Lower leg skin (tissue), 4 donors: ENCODE results near the gene LRRC47. TPM values are rescaled to one million over a fixed set of nuclear protein-coding genes. Genes with fewer than 3 reads are reported as not detected.

Source experiments
- DNase-seq, 2 donors: peaks; one replicate each; pipeline ENCODE4 v3.0.0-alpha.2; 2019; ENCODE audit warnings: low spot score in 2 of 2
- H3K4me3 ChIP-seq: fragments of 200-600 bp; sonication (generic); 2 replicates; pipeline ENCODE4 v1.5.1; 2017; ENCODE audit warnings: mild to moderate bottlenecking, low read depth; ENCODE audit not compliant: poor library complexity, severe bottlenecking
- CTCF ChIP-seq, 3 donors: fragments of 450-650 bp; IDR thresholded peaks; one replicate each; pipeline ENCODE4 v1.5.1; 2016; ENCODE audit warnings: antibody characterized with exemption in 3 of 3, mild to moderate bottlenecking in 3 of 3, moderate library complexity in 2 of 3
- POLR2A ChIP-seq, 2 donors: fragments of 450-650 bp; IDR thresholded peaks; one replicate each; pipeline ENCODE4 v1.6.1; 2016 to 2017; ENCODE audit warnings: antibody characterized with exemption in 2 of 2, mild to moderate bottlenecking in 1 of 2, moderate library complexity in 1 of 2
- WGBS, 2 donors: methylation state at CpG; one replicate each; pipeline ENCODE4 v1.1.5; 2018; 5-methylcytosine and 5-hydroxymethylcytosine counted together
- intact Hi-C: fragments of 100-400 bp; cut with DNase I; formaldehyde crosslinking; loops from one replicate; pipeline ENCODE4 v1.15.0; 2023; ENCODE audit warnings: low total_unique reads
- total RNA-seq, 4 donors: library from RNA; depleted of rRNA; stranded (reverse); fragments of >200 nt; gene quantifications; one replicate each; pipeline ENCODE4 v1.1.0, GENCODE V29; 2016

LRRC47 gene
- total RNA-seq, 4 donors from 2014 or later: 43.6 to 55.3 (median 49.7) TPM

- 94 to 99% methylated on average over 5 to 8 of the region's 10 CpGs for WGBS, 2 donors
- TF ChIP-seq POLR2A (IDR thresholded peaks at IDR 0.05) (no peak), CTCF (IDR thresholded peaks at IDR 0.05) (no peak)
- intact Hi-C loops: no loop called here
- no peak overlapping the region for H3K4me3 ChIP-seq
- DNase-seq: no peak
Measured at GRCh38 chr1:3744646-3745045, 51.7 kb downstream of the LRRC47 start.

- WGBS, 2 donors: 94 to 97% methylated on average over 12 of the region's 12 CpGs
- no peak for DNase-seq
- TF ChIP-seq CTCF (IDR thresholded peaks at IDR 0.05) (no peak), POLR2A (IDR thresholded peaks at IDR 0.05) (no peak)
- no peak overlapping the region for H3K4me3 ChIP-seq
- intact Hi-C loops: no loop called here
Measured at GRCh38 chr1:3743826-3744225, 52.5 kb downstream of the LRRC47 start.

GRCh38 chr1:3743421-3743820, 52.9 kb downstream of the LRRC47 start:
- H3K4me3 ChIP-seq: no peak overlapping the region
- TF ChIP-seq CTCF (IDR thresholded peaks at IDR 0.05): no peak
- no peak for TF ChIP-seq POLR2A (IDR thresholded peaks at IDR 0.05)
- intact Hi-C loops: no loop called here
- WGBS, 2 donors: 64 to 66% methylated on average over 4 of the region's 4 CpGs
- no peak for DNase-seq

GRCh38 chr1:3742439-3743298, 53.6 kb downstream of the LRRC47 start:
- WGBS, 2 donors: 76 to 77% methylated on average over 23 to 24 of the region's 24 CpGs
- TF ChIP-seq CTCF (IDR thresholded peaks at IDR 0.05): no peak
- no peak overlapping the region for H3K4me3 ChIP-seq
- intact Hi-C loops: no loop called here
- DNase-seq: no peak

- no peak for TF ChIP-seq POLR2A (IDR thresholded peaks at IDR 0.05)
- no peak for TF ChIP-seq CTCF (IDR thresholded peaks at IDR 0.05)
- no peak overlapping the region for H3K4me3 ChIP-seq
- 94% methylated on average over 19 of the region's 22 CpGs for WGBS, 2 donors
- intact Hi-C loops: no loop called here
- no peak for DNase-seq
Measured at GRCh38 chr1:3741566-3742438, 54.5 kb downstream of the LRRC47 start.
